AG04449 (cell line): ENCODE measurements around the gene RHOC.

Source experiments
- CTCF ChIA-PET: fragments of 350-600 bp; formaldehyde crosslinking; extraction: SDS; loops from one replicate; lab custom pipeline; 2021; ENCODE audit warnings: antibody characterized with exemption; lab: Yijun Ruan, JAX
- POLR2A ChIA-PET: fragments of 400-600, 350-600 bp; formaldehyde crosslinking; extraction: SDS; loops from one replicate; lab custom pipeline; 2020; ENCODE audit warnings: antibody characterized with exemption, inconsistent platforms; lab: Yijun Ruan, JAX
- DNase-seq: peaks from one replicate; pipeline ENCODE4 v3.0.0-alpha.2; 2010; ENCODE audit warnings: low read depth, low spot score
- H3K4me3 ChIP-seq: 2 replicates; pipeline ENCODE4 v1.5.1; 2011; ENCODE audit warnings: low read depth, mild to moderate bottlenecking, control low read depth, low read length
- CTCF ChIP-seq: IDR thresholded peaks from one replicate; pipeline ENCODE4 v1.5.1; 2011; ENCODE audit warnings: mild to moderate bottlenecking, moderate library complexity, low read length, control low read depth, inconsistent platforms; ENCODE audit not compliant: insufficient read depth; ENCODE audit errors: missing control alignments

RHOC gene

GRCh38 chr1:112674440-112674985 is 32.4 kb downstream of the RHOC start, which contains the start of gene MOV10:
TSS of gene MOV10 (plus strand) at chr1:112674659. CDS start at chr1:112674913, 254 bp downstream.
- no peak for TF ChIP-seq CTCF
- DNase-seq, result no peak
- POLR2A ChIA-PET, result interaction anchor here (0.8 to 2.7 kb wide), 12 partner anchors 11 to 283 kb away, joined by 3 to 21 read pairs (median 3); partner anchors contain the start of gene ST7L
- peak within 1 kb of the TSS; percentile 87 for H3K4me3 ChIP-seq
- CTCF ChIA-PET, result interaction anchor here (0.9 to 3.5 kb wide), 16 partner anchors 7 to 285 kb away, joined by 3 to 26 read pairs (median 5); partner anchors contain the start of genes CAPZA1, PPM1J and ST7L

GRCh38 chr1:112673592-112674439 is 33.1 kb downstream of the RHOC start:
- no peak for DNase-seq
- POLR2A ChIA-PET, result interaction anchor here (0.7 to 2.7 kb wide), 9 partner anchors 12 to 1362 kb away, joined by 3 to 21 read pairs (median 3); partner anchors contain the start of gene ST7L
- H3K4me3 ChIP-seq, result peak overlapping the region; percentile 87
- peak; percentile 50 for TF ChIP-seq CTCF
- CTCF ChIA-PET, result interaction anchor here (1.0 to 3.5 kb wide), 21 partner anchors 8 to 317 kb away, joined by 3 to 26 read pairs (median 5); partner anchors contain the start of genes CAPZA1, PPM1J and ST7L

- ChIA-PET POLR2A (interaction anchor here (0.5 kb wide), 1 partner anchor 131 kb away, joined by 3 read pairs; no protein-coding TSS in a partner anchor), CTCF (interaction anchor here (0.7 to 3.5 kb wide), 18 partner anchors 9 to 316 kb away, joined by 3 to 26 read pairs (median 5); partner anchors contain the start of genes PPM1J and RHOC)
- TF ChIP-seq CTCF, result no peak
- no peak overlapping the region for H3K4me3 ChIP-seq
- no peak for DNase-seq
Observed at GRCh38 chr1:112672842-112673241, 34.1 kb downstream of the RHOC start.

GRCh38 chr1:112672009-112672408 is 34.9 kb downstream of the RHOC start:
- no peak overlapping the region for H3K4me3 ChIP-seq
- POLR2A ChIA-PET, result interaction anchor here (1.2 kb wide), 1 partner anchor 29 kb away, joined by 5 read pairs; no protein-coding TSS in a partner anchor
- CTCF ChIA-PET, result interaction anchor here (0.9 to 2.5 kb wide), 12 partner anchors 11 to 281 kb away, joined by 3 to 8 read pairs (median 5); no protein-coding TSS in a partner anchor
- TF ChIP-seq CTCF, result no peak
- DNase-seq, result no peak

- CTCF ChIA-PET, result no interaction called here
- POLR2A ChIA-PET, result no interaction called here
- no peak for DNase-seq
- H3K4me3 ChIP-seq, result no peak overlapping the region
- TF ChIP-seq CTCF, result no peak
Observed at GRCh38 chr1:112666946-112667345, 40.0 kb downstream of the RHOC start.
